Hematopoietic multipotent progenitor cell treated with erythropoietin and hydrocortisone succinate and interleukin-3 and kit ligand, for 8 days (in vitro differentiated cells): ENCODE results near the gene GAS6.
"Not testable (repeated sequence)": the region's sequence is repeated elsewhere in the genome, so short reads cannot be mapped to it uniquely, and the experiment has no call there.

Source experiments
- DNase-seq: peaks from one replicate; pipeline ENCODE4 v3.0.0-alpha.2; 2015

The GAS6 gene

DNA sequence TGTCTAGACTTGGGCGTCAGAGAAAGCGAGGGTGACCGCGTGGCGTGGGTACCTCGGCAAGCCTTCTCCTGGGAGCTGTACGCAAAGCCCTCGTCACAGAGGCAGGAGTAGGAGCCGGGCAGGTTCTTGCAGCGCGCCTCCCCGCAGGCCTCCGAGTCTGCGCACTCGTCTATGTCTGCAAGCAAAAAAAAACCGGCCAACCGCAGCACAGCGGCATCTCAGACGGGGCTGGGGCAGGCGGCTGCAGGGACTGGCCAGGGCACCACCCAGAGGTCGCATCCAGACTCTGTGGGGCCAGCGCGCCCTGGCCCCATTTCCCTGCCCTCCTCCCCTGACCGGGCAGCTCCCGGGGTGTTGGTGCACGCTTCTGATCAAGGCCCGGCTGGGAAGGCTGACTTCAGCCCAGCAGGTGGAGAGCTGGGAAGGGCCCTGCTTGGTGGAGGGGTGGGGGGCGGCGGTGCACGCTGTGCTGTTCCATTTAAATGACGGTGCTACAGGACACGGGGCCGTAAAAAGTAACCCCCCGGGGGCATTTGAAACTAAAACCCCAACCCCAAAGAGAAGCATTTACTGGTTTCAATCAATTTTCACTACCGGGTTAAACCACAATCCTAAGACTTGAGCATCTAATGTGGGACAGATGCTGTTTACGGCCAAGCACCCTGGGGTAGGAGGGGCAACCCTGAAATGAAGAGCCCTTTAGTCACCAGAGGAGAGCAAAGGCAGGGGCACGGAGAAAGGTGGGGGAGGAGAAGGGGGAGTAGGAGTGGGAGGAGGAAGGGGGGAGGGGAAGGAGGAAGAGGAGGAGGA, 28.2 kb downstream of the GAS6 start:
- no peak for DNase-seq

- DNase-seq = no peak
These were observed 29.2 kb downstream of the GAS6 start for GRCh38 chr13:113834496-113835200.

DNA sequence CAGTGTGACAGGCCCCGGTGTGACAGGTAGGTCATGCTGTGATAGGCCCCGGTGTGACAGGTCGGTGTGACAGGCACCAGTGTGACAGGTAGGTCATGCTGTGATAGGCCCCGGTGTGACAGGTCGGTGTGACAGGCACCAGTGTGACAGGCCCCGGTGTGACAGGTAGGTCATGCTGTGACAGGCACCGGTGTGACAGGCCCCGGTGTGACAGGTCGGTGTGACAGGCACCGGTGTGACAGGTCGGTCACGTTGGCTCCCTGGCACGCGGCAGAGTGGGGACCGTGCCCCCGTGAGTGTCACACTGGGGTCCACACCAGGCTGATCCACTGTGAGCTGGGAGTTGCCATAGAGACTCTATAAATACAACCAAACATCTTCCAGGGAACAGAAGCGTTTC, 29.9 kb downstream of the GAS6 start:
- DNase-seq = not testable (repeated sequence)

DNA sequence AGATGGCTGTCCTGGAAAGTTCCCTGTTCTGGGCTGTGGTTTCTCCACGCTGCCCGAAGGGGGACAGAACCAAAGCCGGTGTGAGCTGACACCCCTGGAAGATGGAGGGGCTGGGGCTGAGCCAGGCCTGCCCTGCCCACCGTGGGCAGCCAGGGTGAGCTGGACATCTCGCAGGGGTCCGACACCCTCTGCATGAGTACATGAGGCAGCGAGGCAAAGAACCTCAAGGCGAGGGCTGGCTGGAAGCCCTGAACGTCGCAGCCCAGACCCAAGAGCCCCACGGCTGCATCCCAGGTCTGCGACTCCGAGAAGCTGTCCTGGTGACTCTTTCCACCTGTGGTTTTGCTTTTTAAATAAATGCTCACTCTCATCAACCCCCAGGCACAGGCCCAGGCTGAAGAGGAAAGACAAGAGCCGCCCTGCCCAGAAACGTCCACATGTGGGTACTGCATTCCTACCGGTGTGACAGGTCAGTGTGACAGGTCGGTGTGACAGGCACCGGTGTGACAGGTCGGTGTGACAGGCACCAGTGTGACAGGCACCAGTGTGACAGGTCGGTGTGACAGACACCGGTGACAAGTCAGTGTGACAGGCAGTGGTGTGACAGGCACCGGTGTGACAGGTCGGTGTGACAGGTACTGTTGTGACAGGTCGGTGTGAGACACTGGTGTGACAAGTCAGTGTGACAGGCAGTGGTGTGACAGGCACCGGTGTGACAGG, 30.6 kb downstream of the GAS6 start:
- DNase-seq = no peak

GRCh38 chr13:113832631-113833030, 31.2 kb downstream of the GAS6 start:
- DNase-seq = no peak

DNA sequence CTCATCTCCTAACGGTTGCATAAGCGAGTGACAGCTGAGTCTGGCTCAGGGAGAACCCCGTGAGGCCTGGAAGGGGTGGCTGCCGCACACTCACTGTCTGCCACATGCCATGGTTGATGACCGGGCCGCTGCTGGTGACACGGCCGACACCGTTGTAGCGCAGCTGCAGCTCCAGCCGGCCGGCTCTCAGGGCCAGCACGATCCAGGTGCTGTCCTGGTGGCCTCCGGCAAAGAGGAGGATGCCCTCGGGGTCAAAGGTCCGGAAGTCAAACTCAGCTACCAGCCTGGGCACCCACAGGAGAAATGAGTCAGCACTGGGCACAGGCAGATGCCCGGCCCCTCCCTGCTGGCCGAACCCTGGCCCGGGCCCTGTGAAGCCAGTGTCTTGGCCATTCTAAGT, 31.7 kb downstream of the GAS6 start:
- no peak for DNase-seq

GRCh38 chr13:113831061-113831460, 32.8 kb downstream of the GAS6 start:
- no peak for DNase-seq

DNA sequence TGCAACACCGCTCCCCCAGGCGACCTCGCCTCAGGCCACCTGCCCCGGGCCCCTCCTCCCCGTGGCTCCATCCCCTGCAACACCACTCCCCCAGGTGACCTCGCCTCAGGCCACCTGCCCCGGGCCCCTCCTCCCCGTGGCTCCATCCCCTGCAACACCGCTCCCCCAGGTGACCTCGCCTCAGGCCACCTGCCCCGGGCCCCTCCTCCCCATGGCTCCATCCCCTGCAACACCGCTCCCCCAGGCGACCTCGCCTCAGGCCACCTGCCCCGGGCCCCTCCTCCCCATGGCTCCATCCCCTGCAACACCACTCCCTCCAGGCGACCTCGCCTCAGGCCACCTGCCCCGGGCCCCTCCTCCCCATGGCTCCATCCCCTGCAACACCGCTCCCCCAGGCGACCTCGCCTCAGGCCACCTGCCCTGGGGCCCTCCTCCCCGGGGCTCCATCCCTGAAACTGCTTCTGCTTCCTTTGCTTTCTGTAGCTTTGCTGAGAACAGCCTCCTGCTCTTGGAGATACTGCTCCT, 33.4 kb downstream of the GAS6 start:
- not testable (repeated sequence) for DNase-seq

GRCh38 chr13:113828282-113828825, 35.5 kb downstream of the GAS6 start:
- DNase-seq = no peak

GRCh38 chr13:113827021-113827420, 36.9 kb downstream of the GAS6 start:
- no peak for DNase-seq

DNA sequence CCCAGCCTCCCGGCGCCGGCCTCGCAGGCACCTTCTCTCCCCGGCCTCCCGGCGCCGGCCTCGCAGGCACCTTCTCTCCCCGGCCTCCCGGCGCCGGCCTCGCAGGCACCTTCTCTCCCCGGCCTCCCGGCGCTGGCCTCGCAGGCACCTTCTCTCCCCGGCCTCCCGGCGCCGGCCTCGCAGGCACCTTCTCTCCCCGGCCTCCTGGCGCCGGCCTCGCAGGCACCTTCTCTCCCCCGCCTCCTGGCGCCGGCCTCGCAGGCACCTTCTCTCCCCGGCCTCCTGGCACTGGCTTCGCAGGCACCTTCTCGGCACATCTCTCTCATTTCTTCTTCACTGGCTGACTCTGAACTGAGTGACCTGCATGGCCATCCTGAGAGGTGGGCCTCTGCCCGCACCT, 37.4 kb downstream of the GAS6 start:
- not testable (repeated sequence) for DNase-seq

DNA sequence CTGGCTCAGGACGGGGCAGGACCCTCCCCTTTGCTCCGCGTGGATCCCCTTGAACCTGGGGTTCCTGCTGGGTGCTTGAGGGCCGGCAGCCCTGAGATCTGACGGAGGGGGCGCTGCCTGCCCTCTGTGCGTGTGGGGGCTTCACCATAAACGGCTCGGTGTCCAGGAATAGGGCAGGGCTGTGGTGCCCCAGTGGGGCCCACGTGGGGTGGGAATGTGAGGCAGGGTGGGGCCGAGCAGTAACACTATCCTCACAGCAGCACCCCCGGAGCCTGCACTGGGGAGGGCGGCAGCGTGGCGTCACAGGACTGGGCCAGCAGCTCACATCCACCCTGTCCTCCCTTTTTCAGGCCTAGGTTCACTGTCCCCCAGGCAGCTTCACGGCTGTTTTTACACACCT, 38.0 kb downstream of the GAS6 start:
- DNase-seq = no peak

- no peak for DNase-seq
These were observed 40.1 kb downstream of the GAS6 start for GRCh38 chr13:113823771-113824170.

DNA sequence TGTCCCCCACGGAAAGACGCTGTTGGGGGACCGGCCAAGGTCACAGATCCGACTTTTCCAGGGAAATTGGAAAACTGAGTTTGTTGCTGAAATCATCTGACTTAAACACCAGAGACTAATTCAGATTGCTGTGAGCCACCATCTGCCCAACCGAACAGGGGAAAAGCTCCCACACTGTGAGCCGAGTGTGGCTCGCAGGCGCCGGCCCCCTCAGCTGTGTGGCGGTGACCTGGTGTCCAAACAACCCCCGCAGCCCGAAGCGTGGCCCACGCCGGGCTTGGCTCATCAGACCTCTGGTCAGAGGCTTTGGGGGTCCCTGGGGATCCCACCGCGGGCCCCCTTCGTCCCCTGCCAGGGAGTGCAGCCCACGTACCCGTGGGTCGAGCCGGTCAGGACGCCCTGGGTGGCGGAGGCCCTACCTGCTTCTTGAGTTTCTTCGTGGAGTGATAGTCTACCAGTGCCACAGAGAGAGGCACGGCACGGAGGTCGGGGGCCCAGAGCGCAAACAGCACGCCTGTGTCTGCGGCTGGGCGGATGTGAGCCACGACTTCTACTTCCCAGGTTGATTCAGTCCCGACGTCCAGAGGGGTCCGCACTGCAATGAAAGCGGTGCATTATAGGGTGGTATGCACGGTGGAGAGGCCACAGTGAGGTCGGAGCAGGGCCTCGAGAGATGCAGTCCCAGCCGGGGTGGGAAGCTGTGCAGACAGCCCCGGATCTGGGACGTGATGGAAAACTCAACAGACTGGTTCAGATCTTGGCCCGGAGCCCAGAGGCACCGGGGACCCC, 40.7 kb downstream of the GAS6 start:
- no peak for DNase-seq

GRCh38 chr13:113822266-113822665, 41.6 kb downstream of the GAS6 start:
- no peak for DNase-seq

DNA sequence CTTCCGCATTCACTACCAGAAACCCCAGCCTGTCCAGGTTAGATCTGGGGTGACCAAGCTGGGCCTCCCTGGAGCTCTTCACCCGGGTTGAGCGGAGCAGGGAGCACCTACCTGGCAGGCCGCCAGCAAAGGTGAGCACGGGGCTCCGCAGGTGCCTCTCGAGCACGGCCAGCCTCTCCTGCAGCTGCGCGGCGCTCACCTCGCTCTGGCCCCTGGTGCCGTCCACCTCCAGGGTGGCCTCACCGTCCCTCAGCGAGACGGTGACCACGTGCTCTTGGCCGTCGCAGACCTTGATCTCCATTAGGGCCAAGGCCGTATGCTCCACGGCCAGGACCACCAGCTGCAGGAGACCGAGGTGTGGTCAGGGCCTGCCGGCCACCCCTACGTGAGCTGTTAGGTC, 42.0 kb downstream of the GAS6 start:
- no peak for DNase-seq

GRCh38 chr13:113820813-113821651, 42.8 kb downstream of the GAS6 start:
- no peak for DNase-seq

DNA sequence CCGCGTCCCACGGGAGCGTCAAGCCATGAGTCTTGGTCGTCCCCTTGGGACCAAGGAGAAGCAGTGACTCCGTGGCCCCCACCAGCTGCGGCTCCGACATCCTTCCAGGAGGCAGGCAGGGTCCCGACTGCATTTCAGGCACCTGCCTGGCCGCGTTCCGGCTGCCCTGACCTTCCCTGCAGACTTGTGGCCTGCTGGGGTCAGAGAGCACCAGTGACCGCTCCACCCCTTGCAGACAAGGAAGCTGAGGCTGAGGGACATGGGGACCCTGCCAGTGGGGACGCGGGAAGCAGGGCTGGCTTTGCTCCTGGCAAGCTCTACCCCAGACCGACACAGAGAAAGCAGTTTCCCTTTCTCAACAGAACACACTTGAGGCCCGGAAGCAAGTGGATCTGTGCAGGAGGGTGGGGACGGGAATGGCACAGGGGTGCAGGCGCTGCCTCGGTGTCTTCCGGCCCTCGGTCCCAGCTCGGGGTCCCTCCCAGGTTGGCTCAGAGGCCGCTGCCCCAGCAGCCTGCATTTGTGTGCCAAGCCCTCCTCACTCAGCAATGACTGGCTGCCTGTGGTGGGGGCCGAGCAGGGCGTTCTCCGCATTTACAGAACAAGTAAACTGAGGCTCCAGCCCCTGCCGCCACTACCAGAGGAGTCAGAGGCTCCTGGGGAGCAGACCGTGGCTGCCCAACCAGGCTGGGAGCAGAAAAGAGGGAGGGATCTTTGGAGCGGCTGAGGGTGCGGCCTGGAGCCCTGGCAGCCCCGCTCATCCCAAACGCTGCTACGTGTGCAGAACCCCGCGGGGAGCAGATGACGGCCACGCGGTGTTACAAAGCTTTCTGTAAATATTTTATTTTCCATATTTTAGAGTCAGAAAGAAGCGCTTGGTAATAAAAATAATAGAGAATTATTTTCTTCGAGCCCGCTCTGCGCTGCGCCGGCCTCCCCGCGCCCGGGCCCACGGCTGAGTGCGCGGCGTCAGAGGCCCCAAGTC, 43.9 kb downstream of the GAS6 start:
- DNase-seq = no peak

DNA sequence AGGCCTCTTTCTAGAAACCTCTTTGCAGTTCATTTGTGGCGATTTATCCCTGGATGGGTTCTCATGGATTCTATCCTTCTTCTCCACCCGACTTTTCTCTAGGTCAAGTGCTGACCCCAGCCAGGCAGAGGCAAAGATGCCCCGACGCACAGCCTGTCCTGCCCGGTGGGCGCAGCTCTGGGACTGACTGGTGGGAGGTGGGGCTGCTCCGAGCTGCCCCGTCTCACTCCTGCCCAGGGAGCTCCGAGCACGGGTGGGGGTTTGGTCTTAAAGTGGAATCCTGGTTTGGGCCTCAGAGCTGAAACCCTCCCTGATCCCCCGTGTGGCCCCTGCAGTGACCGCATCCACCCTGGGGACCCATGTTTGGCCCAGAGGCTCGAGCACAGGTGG, 44.5 kb downstream of the GAS6 start:
- DNase-seq = no peak

DNA sequence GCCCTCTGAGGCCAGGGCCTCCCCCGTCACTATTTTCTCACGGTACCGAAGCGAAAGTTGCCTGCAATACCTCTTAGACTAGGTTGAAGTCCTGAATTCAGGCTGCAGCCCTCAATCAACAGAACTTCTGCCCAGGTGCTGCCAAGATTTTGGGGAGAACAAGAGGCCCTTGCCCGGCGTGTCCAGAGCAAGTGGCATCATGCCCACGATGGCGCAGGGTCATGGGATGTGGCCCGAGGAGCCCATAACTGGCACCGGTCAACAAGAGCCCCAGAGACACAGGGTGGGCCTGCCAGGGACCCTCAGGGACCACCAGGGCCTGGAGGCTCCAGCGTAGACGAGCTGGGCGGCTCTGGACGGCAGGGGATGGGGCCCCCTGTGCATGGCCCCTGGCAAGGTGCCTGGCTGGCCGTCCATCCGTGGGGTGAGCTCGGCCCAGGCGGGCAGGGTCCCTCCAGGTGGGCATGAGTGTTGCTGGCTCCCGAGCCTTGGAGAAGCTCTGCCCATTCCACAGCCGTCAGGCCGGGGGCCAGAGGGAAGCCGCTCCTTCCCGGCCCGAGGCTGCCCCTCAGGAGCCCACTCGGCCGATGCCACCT, 45.1 kb downstream of the GAS6 start:
- DNase-seq = no peak
